Endothelial cell of hepatic sinusoid (primary cell): ENCODE measurements around the gene DOK3.

Experiments used
- in situ Hi-C: cut with HindIII; loops from 2 replicates; pipeline ENCODE4 v1.10.0; 2017; ENCODE audit warnings: low sequenced_read_pairs

DOK3 gene

DNA sequence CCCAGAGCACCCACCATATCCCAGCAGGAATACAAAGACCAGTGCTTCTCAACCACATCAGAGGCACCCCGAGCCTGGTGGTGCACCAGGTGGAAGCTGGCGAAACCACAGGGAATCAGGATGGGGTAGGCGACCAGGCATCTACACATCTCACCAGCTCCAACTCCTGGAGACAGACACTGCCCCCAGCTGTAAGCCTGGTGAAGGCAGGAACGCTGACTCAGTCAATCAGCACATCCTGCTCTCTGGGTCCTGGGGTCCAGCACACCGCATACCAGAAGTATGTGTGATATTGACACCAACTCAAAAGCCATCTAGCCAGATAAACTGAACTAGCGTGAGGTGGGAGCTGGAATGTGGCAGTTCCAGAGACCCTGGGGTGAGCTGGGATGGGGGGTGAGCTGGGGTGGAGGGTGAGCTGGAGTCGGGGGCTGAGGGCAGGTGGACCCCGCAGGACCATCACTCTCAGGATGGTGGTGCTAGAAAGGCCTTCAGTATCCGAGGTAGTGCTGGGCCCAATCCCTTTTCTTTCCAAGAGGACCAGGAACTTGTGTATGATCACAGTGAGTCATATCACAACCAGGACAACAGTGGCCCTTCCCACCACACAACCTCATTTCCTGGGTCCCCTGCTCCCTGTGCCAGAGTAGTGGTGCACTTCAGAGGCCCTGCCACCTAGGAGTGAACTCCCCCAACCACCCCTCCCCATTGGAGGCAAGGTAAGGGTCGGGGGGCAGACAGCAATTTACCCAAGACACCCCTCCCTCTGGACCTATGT lies 38.7 kb downstream of the DOK3 start:
- in situ Hi-C loops, result no loop called here

DNA sequence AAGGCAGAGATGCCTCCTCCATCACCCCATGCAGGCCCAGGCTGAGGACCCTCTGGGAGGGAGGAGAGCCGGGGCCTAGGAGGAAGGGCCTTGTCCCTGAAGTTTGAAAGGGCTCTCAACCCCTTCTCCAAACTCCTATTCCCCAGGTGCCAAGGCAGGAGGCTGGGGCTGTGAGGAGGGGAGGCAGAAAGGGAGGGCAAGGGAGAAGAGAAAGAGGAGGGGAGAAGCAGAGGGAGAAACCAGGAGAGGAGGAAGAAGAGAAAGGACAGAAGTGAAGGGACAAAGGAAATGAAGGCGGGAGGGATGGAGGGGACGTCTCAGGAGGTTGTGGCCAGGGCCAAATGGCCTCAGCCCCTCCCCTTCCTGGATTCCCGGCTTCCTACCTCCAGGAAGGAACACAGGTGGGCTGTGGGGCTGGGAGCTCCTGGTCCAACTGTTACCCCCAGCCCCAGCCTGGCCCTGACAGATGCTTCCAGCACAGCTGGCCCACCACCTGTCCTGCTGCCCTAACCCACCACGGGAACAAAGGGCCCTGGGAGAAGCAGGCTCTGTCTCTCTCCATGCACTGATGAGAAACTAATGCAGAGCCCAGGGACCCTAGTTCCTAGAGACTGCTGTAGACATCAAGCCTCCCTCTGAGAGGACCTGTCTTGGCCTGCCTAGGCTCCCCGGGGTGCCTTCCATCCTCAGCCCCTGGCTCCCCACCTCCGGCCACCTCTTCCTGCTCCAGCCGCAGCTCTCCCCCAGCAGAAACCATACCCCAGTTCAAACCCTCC lies 39.7 kb downstream of the DOK3 start:
- in situ Hi-C loops, result loop anchor here (5.0 kb wide), 1 partner anchor 42 kb away; no protein-coding TSS in a partner anchor

DNA sequence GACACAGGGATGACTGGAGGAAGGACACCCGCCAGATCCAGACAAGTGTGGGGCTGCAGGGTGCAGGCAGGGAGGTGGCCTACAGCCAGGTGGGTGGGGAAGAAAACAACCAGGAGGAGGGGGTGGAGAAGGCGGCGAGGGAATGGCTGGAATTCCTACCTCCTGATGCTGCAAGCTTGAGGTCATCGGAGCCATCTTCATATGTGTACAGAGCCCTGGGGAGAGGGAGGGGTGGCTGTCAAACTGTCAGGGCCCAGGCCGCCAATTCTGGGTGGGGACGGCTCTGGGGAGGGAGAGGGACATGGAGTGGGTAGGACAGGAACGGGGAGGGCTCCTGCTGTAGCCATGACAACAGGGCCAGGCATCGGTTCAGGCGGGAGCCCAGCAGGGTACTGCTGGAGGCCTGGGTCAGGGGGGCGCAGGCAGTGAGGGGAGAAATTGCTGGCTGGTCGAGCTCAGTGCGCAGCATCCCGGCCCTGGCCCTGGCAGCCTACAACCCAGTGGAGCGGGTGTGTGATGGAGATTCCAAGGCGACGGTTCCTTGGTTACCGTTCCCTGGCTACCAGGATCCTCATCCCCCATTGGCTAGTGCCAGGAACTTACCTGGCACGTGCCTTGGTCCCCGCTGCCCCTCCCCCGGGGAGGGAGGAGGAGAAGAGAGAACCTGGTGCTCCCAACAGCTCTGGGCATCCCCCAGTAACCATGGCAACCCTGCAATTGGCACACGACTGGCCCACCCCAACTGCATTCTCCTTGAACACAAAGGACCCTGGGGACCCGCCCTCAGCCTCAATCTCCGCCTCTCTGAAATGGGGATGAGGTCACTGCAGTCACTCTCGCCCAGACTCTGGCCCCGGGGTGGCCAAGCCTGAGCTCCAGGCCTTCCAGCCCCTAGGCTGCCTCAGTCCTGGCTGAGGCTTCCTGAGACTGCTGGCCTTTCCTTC lies 40.7 kb downstream of the DOK3 start:
- in situ Hi-C loops, result loop anchor here (5.0 kb wide), 1 partner anchor 43 kb away; no protein-coding TSS in a partner anchor

GRCh38 chr5:177468329-177468684 lies 41.3 kb downstream of the DOK3 start:
- in situ Hi-C loops, result loop anchor here (5.0 kb wide), 1 partner anchor 44 kb away; no protein-coding TSS in a partner anchor

GRCh38 chr5:177467436-177467835 lies 42.2 kb downstream of the DOK3 start:
- in situ Hi-C loops, result loop anchor here (5.0 kb wide), 1 partner anchor 45 kb away; no protein-coding TSS in a partner anchor

- in situ Hi-C loops, result loop anchor here (5.0 kb wide), 1 partner anchor 45 kb away; no protein-coding TSS in a partner anchor
These were observed 42.8 kb downstream of the DOK3 start for GRCh38 chr5:177466861-177467260.

GRCh38 chr5:177465044-177465443 lies 44.6 kb downstream of the DOK3 start:
- in situ Hi-C loops, result loop anchor here (5.0 kb wide), 1 partner anchor 47 kb away; no protein-coding TSS in a partner anchor

DNA sequence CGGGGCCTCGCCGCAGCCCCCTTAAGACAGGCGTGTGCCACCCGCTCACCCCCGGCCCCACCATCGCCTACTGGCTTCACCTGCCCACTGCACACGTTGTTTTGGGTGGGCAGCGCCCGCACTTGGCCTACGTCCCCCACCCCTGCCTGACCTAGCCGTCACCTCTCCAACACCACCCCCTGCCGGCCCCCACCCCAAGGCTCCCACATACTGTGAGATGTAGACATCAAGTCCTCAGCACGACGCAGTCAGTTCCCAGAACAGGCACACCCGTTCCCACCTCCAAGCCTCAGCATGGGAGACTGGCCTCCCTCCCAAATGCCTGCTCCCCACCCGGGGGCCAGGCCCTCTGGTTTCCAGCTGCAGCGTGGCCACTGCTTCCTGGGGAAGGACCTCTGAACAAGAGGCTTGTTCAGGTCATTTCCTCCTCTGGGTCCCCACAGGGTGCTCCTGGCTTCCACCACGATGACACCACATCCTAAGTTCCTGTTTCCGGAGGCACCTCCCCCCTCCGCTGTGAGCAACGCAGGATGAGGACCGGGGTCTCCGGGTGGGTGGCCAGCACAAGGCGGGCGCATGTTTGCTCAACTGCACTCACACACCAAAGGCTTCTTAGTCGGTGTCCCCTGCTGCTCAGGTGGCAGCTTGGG lies 47.5 kb downstream of the DOK3 start:
- in situ Hi-C loops, result no loop called here

GRCh38 chr5:177459819-177460628 lies 49.6 kb downstream of the DOK3 start:
- in situ Hi-C loops, result no loop called here

GRCh38 chr5:177459357-177459756 lies 50.3 kb downstream of the DOK3 start:
- in situ Hi-C loops, result no loop called here

- in situ Hi-C loops, result no loop called here
These were observed 50.7 kb downstream of the DOK3 start for GRCh38 chr5:177458912-177459350.

GRCh38 chr5:177457852-177458681 lies 51.6 kb downstream of the DOK3 start:
- in situ Hi-C loops, result no loop called here

DNA sequence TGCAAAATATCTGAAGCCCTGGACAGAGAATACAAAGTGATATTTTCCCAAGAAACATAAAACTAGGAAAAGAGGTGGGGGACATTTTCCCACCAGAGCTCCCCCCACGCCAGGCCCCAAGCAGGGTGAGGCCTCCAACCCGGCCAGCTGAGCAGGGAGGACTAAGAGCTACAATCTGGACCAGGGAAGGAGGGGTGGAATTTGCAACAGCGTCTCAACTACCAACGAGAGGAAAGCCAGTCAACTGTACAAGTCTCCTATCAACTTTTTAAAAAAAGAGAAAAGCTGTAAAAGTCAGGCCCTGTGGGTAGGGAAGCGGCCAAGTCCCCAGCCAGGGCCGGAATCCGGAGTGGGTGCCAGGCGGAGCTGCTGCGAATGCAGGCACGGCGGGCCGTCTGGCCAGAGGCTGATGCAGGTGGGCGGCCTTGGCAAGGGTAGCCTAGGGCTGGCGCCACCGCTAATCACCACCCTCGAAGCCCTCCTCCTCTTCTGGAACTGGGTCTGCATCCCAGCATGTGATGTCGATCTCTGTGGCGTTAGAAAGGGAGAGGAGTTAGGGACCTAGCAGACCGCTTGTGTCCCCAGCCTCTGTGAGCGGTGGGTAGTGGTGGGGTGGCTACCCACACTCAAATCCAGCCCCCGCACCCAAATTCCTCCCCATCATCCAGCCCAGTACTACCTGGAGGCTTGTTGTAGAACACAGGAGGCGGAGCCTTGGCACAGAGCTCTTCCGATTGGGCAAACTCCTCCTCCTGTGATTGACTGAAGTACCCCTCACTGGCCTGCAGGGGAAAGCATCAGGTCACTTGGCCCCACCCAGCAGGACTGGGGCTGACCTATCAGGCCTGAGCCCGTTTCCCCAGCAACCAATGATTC lies 52.4 kb downstream of the DOK3 start:
- in situ Hi-C loops, result no loop called here

DNA sequence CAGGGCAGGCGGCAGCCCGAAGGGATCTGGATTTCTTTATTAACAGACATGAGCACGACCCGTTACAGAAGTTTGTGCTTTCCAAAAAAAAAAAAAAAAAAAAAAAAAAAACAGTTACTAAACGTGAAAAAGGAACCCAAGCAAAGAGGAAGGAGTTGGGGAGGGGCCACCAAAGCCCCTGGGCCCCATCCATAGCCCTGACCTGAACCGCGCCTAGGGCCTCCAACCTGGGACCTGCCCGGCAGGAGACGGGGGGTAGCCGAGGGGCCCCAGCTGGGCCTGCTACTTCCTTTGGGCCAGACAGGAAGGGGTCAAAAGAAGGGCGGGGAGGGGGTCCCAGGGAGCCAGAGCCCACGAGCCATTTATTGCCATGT lies 53.0 kb downstream of the DOK3 start:
- in situ Hi-C loops, result no loop called here

GRCh38 chr5:177455661-177456590 lies 53.7 kb downstream of the DOK3 start:
- in situ Hi-C loops, result no loop called here

- in situ Hi-C loops, result no loop called here
These were observed 54.5 kb downstream of the DOK3 start for GRCh38 chr5:177455036-177455660.
